Nephron (organoid): Measurements from ENCODE around the gene PTPRA.

Experiments used
- H3K27ac Mint-ChIP-seq, 3 experiments: 2 replicates each; pipeline ENCODE4 v1.8.0; 2020; ENCODE audit warnings: mixed read lengths in 3 of 3, mild to moderate bottlenecking in 2 of 3, moderate library complexity in 1 of 3
- H3K27me3 Mint-ChIP-seq: 2 replicates; pipeline ENCODE4 v1.8.0; 2021; ENCODE audit warnings: low read depth, mild to moderate bottlenecking, moderate library complexity, mixed read lengths
- H3K36me3 Mint-ChIP-seq: 2 replicates; pipeline ENCODE4 v1.8.0; 2020; ENCODE audit warnings: low read depth, mixed read lengths
- H3K4me1 Mint-ChIP-seq: 2 replicates; pipeline ENCODE4 v1.8.0; 2020; ENCODE audit warnings: mixed read lengths
- H3K4me3 Mint-ChIP-seq, 3 experiments: 2 replicates each; pipeline ENCODE4 v1.8.0; 2020; ENCODE audit warnings: mild to moderate bottlenecking in 3 of 3, mixed read lengths in 3 of 3, moderate library complexity in 2 of 3
- H3K9me3 Mint-ChIP-seq: 2 replicates; pipeline ENCODE4 v1.8.0; 2020; ENCODE audit warnings: mixed read lengths
- CTCF ChIP-seq, 3 experiments: fragments of 200-600 bp; sonication (generic); IDR thresholded peaks; one replicate each; pipeline ENCODE4 v1.5.0; 2021; ENCODE audit warnings: antibody characterized with exemption in 3 of 3; ENCODE audit not compliant: unreplicated experiment in 3 of 3

PTPRA gene

GRCh38 chr20:3084283-3084985 is 211.2 kb downstream of the PTPRA start, which contains the start of gene AVP:
Gene AVP, minus strand, starts transcription at chr20:3084724. Its CDS starts 50 bp downstream, at chr20:3084674.
- Mint-ChIP-seq H3K9me3 (no peaks in the 10 kb centered on the region), H3K36me3 (no peaks in the 10 kb centered on the region), H3K27ac (no peak within 1 kb of the TSS), H3K4me1 (no peaks in the 10 kb centered on the region), H3K4me3 (peak within 1 kb of the TSS; percentile 19 to 74 (median 43)), H3K27me3 (peaks cover 67% of the 10 kb centered on the region)
- TF ChIP-seq CTCF (IDR thresholded peaks at IDR 0.05; ENCODE audit: unreplicated experiment in 3 of 3) = no peak

GRCh38 chr20:3084986-3085360 is 211.7 kb downstream of the PTPRA start:
- H3K4me3 Mint-ChIP-seq = no peak overlapping the region
- H3K9me3 Mint-ChIP-seq = no peaks in the 10 kb centered on the region
- H3K27ac Mint-ChIP-seq = no peak overlapping the region
- TF ChIP-seq CTCF (IDR thresholded peaks at IDR 0.05; ENCODE audit: unreplicated experiment in 3 of 3) = no peak
- no peaks in the 10 kb centered on the region for H3K4me1 Mint-ChIP-seq
- H3K36me3 Mint-ChIP-seq = no peaks in the 10 kb centered on the region
- peaks cover 67% of the 10 kb centered on the region for H3K27me3 Mint-ChIP-seq

- Mint-ChIP-seq H3K27me3 (peaks cover 67% of the 10 kb centered on the region), H3K4me1 (no peaks in the 10 kb centered on the region), H3K9me3 (no peaks in the 10 kb centered on the region), H3K36me3 (no peaks in the 10 kb centered on the region), H3K4me3 (no peak overlapping the region), H3K27ac (no peak overlapping the region)
- no peak for TF ChIP-seq CTCF (IDR thresholded peaks at IDR 0.05; ENCODE audit: unreplicated experiment in 3 of 3)
These were observed 212.3 kb downstream of the PTPRA start for GRCh38 chr20:3085571-3086072.

- Mint-ChIP-seq H3K4me3 (no peak overlapping the region), H3K27me3 (peaks cover 66% of the 10 kb centered on the region), H3K9me3 (no peaks in the 10 kb centered on the region), H3K27ac (no peak overlapping the region), H3K4me1 (no peaks in the 10 kb centered on the region), H3K36me3 (no peaks in the 10 kb centered on the region)
- TF ChIP-seq CTCF (IDR thresholded peaks at IDR 0.05; ENCODE audit: unreplicated experiment in 3 of 3) = no peak
These were observed 214.8 kb downstream of the PTPRA start for GRCh38 chr20:3088031-3088430.
